Small intestine (tissue), 7 donors: Measurements from ENCODE around the gene SLC6A12. TPM values are rescaled to one million over a fixed set of nuclear protein-coding genes. Genes with fewer than 3 reads are reported as not detected.
A peak's percentile ranks its signal among the peaks of the same experiment; 100 is the strongest.

Experiments used
- DNase-seq, 2 donors: peaks; one replicate each; pipeline versions ENCODE4 v3.0.0 to v3.0.0-alpha.2; 2013
- FAIRE-seq: peaks from 2 replicates; lab custom pipeline; 2012; peaks lifted over from hg19 to GRCh38; lab: Jason Lieb, UNC
- H3K27ac ChIP-seq, 3 donors: one replicate each; pipeline ENCODE4 v1.5.1; 2013; ENCODE audit warnings: low read length in 2 of 3, mild to moderate bottlenecking in 2 of 3, control low read depth in 1 of 3, inconsistent platforms in 1 of 3, low read depth in 1 of 3, moderate library complexity in 1 of 3
- H3K27me3 ChIP-seq, 3 donors: one replicate each; pipeline ENCODE4 v1.6.1; 2013; ENCODE audit warnings: low read length in 3 of 3, inconsistent platforms in 1 of 3; ENCODE audit not compliant: control insufficient read depth in 3 of 3, insufficient read depth in 3 of 3
- H3K36me3 ChIP-seq, 3 donors: one replicate each; pipeline ENCODE4 v1.6.1; 2013; ENCODE audit warnings: low read length in 3 of 3, inconsistent platforms in 1 of 3, low read depth in 1 of 3, mild to moderate bottlenecking in 1 of 3, moderate library complexity in 1 of 3; ENCODE audit not compliant: control insufficient read depth in 3 of 3, insufficient read depth in 2 of 3
- H3K4me1 ChIP-seq, 3 donors: one replicate each; pipeline ENCODE4 v1.6.1; 2013; ENCODE audit warnings: low read length in 2 of 3, inconsistent platforms in 1 of 3, low read depth in 1 of 3, mild to moderate bottlenecking in 1 of 3, moderate library complexity in 1 of 3; ENCODE audit not compliant: control insufficient read depth in 3 of 3, insufficient read depth in 2 of 3
- H3K4me3 ChIP-seq, 3 donors: one replicate each; pipeline ENCODE4 v1.5.1; 2013; ENCODE audit warnings: low read length in 3 of 3, control low read depth in 1 of 3, inconsistent platforms in 1 of 3, low read depth in 1 of 3, mild to moderate bottlenecking in 1 of 3, moderate library complexity in 1 of 3
- H3K9me3 ChIP-seq, 2 donors: one replicate each; pipeline ENCODE4 v1.6.1; 2013; ENCODE audit warnings: low read depth in 1 of 2, low read length in 1 of 2; ENCODE audit not compliant: control insufficient read depth in 2 of 2, insufficient read depth in 1 of 2
- WGBS, 3 donors: extraction: QIAGEN DNeasy Blood & Tissue Kit; methylation state at CpG; one replicate each; pipeline ENCODE4 v1.1.7; 2013; 5-methylcytosine and 5-hydroxymethylcytosine counted together
- polyA plus RNA-seq, 4 donors: library from polyadenylated mRNA; stranded (reverse) in 3 of 4; unstranded in 1 of 4; fragments of 200-250 nt in 3 of 4; fragments of 120-200 nt in 1 of 4; gene quantifications; one replicate each; pipeline versions ENCODE4 v1.2.1 to v1.2.3, GENCODE V29; 2013
- donor health status: healthy with polysubstance abuse.
- donor health status: control.
- donor health status: control.
- donor health status: Bipolar disorder and iron deficiency.
- donor health status: healthy.

Gene SLC6A12
- polyA plus RNA-seq, 4 donors: 0.06 to 9.4 (median 1.7) TPM

DNA sequence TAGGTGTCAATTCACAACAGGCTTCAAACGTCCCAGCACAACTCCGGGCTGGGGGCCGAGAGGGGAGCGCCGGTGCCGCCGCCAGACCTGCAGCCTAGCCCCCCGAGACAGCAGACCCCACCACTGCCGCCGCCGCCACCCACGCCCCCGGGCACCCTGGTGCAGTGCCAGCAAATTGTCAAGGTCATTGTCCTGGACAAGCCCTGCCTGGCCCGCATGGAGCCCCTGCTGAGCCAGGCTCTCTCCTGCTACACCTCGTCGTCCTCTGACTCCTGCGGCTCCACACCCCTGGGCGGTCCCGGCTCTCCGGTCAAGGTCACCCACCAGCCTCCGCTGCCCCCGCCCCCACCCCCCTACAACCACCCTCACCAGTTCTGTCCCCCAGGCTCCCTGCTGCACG, 39.4 kb downstream of the SLC6A12 start:
- H3K9me3 ChIP-seq: no peaks in the 10 kb centered on the region
- DNase-seq (no peak), FAIRE-seq (no peak)
- no peak overlapping the region for H3K4me3 ChIP-seq
- no peaks in the 10 kb centered on the region for H3K36me3 ChIP-seq
- no peaks in the 10 kb centered on the region for H3K27me3 ChIP-seq
- WGBS, 3 donors: 53 to 76% (median 66%) methylated on average over 16 to 23 of the region's 23 CpGs
- H3K4me1 ChIP-seq: peaks cover 0 to 33% (median 16%) of the 10 kb centered on the region in 3 donors
- H3K27ac ChIP-seq: no peak overlapping the region

DNA sequence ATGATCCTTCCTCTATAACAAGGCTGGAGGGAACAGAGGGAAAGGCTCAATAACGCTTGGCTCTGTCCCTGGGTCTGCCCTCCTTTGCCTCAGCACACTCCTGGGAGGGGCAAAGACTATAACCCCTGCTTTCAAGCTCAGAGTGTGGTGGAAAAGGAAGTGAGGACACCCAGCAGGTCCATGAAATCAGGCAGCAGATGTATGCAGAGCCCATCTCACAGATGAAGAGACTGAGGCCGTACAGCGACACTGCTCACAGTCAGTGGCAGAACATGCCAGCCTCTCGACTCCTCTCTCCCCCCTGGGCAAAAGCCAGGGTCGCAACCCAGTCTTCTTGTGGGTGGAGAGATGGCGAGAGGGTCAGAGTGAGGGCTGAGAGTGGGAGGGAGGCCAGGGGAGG, 39.8 kb downstream of the SLC6A12 start:
- H3K9me3 ChIP-seq: no peaks in the 10 kb centered on the region
- FAIRE-seq: no peak
- H3K27ac ChIP-seq: no peak overlapping the region
- no peaks in the 10 kb centered on the region for H3K36me3 ChIP-seq
- no peaks in the 10 kb centered on the region for H3K27me3 ChIP-seq
- H3K4me1 ChIP-seq: peaks cover 0 to 38% (median 16%) of the 10 kb centered on the region in 3 donors
- no peak for DNase-seq
- 69 to 87% (median 86%) methylated on average over 6 of the region's 6 CpGs for WGBS, 3 donors
- H3K4me3 ChIP-seq: no peak overlapping the region

DNA sequence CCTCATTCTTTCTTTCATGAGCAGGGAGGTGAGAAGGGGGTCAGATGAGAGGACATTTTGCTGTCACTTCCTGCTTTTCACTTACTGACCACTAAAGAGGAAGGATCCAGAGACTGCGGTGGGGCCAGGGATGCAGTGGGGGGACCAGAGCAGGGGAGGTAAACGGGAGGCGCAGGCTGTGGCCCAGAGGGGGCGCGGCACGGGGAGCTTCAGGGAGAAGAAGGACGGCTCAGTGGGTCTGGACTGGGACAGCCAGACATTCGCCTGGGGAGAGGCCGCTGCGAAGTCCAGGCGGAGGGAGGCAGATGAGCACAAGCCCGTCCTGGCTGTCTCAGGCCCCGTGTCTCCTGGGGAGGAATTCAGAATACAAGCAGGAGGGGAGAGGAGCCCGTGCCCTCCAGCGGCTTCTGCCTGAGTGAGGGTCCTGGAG, 41.2 kb downstream of the SLC6A12 start:
- DNase-seq (no peak), FAIRE-seq (no peak)
- no peaks in the 10 kb centered on the region for H3K9me3 ChIP-seq
- no peaks in the 10 kb centered on the region for H3K36me3 ChIP-seq
- H3K4me1 ChIP-seq: peaks cover 0 to 51% (median 19%) of the 10 kb centered on the region in 3 donors
- H3K27me3 ChIP-seq: no peaks in the 10 kb centered on the region
- no peak overlapping the region for H3K27ac ChIP-seq
- no peak overlapping the region for H3K4me3 ChIP-seq
- WGBS, 3 donors: 75 to 85% (median 76%) methylated on average over 15 of the region's 15 CpGs

DNA sequence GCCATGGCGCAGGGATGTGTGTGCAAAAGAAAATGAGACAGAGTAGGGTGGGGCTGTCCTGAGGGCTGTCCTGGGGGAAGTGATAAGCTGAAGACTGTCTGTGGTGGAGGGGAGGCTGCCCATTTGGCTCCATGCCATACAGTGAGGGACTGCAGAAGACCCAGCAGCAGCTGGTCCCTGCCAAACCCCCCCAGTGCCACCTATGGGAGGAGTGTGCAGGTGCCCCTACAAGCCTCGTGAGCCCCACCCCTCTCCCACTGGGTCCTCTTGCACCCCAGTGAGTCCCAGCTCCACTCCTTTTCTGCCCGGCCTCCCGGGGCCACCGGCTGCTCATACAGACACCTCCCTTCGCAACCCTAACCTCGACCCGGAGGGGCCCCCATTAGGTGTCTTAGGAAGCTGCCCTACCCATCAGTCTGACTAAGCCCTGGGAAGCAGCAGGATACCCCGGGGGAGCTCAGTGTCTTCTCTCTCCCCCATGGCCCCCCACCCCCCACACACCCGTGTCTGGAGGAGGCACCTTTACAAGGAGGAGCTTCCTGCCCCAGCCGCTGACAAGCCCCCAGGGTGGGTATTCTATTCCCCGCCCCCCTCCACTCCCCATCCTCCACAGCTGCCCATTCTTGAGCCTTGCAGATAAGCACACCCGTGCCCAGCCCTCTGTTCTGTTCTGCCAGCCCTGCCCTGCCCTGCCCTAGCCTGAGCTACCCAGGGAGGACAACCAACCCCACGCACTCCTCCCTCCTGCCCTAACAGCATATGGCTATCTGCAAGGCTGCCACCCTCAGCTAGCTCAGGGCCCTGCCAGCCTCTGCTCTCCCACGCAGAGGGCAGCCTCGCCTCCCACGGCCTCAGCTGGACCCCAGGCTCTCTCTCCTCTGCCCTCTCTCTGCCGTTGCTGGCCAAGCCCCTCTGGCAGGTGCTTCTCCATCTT, 41.9 kb downstream of the SLC6A12 start:
- FAIRE-seq: no peak
- H3K36me3 ChIP-seq: no peaks in the 10 kb centered on the region
- 10 to 48% (median 28%) methylated on average over 15 to 18 of the region's 18 CpGs for WGBS, 3 donors
- no peaks in the 10 kb centered on the region for H3K9me3 ChIP-seq
- peaks cover 0 to 55% (median 19%) of the 10 kb centered on the region in 3 donors for H3K4me1 ChIP-seq
- peak in 1 of 2 donors; percentile 93 for DNase-seq
- no peaks in the 10 kb centered on the region for H3K27me3 ChIP-seq
- no peak overlapping the region for H3K27ac ChIP-seq
- H3K4me3 ChIP-seq: no peak overlapping the region

DNA sequence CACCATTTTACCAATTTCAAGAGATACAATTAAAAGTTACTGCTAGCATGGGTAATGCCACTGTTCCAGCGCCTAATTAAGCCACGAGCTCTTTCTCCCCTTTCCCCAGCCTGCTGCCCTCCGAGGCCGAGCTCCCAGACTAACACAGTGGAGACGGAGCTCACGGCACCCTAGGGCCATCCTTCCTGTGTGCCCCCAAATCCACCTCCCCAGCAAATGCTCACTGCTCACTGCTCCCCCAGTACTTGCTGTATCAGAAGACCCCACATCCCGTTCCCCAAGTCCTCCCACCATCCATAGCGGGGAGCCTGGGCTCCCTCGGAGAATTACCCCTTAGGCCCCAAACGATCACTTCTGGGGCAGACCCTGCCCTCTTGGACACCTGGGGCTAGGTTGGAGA, 42.7 kb downstream of the SLC6A12 start:
- Histone ChIP-seq H3K27ac (no peak overlapping the region), H3K36me3 (no peaks in the 10 kb centered on the region), H3K9me3 (no peaks in the 10 kb centered on the region), H3K4me3 (no peak overlapping the region), H3K4me1 (peaks cover 0 to 56% (median 16%) of the 10 kb centered on the region in 3 donors), H3K27me3 (no peaks in the 10 kb centered on the region)
- FAIRE-seq (no peak), DNase-seq (no peak)
- WGBS, 3 donors: 84 to 90% (median 86%) methylated on average over 10 of the region's 10 CpGs

DNA sequence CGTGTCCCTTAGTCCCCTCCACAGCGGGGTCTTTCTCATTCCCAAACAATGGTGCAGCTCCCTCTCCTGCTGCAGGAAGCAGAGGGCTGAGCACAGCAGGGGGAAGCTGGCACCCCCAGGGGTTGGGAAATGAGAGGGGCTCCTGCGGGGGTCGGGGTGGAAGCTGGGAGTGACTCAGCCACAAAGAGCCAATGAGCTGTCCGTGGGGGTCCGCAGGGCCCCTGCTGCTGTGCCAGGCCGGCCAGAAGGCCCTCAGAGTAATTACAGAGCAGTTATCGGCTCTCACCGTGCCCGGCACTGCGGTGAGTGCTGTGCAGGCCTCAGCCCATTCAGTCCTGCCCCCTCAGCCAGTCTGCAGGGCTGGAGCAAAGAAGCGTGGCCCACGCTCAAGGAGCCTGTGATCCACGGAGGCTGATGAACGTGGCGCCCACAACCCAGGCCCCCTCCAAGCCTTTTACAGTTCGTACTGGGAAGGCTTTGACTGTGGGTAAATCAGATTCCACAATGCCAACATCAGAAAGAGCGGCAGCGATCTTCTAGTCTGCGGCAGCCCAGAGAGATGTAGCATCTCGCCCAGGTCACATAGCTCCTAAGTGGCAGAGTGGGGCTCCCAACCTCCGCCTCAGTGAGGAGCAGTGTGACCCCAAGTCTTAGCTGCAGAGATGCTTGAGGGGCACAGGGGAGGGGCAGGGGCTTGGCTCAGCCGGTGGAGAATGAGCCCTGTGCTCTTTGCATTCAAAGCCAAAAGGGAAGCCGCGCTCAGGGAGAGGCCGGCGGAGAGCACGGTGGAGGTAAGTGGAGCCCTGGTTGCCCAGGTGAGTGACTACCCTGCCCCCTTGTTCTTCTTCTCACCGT, 43.4 kb downstream of the SLC6A12 start:
- Histone ChIP-seq H3K27me3 (no peaks in the 10 kb centered on the region), H3K4me1 (peaks cover 0 to 56% (median 10%) of the 10 kb centered on the region in 3 donors), H3K4me3 (no peak overlapping the region), H3K9me3 (no peaks in the 10 kb centered on the region), H3K36me3 (no peaks in the 10 kb centered on the region), H3K27ac (no peak overlapping the region)
- WGBS, 3 donors: 84 to 94% (median 88%) methylated on average over 25 to 29 of the region's 29 CpGs
- DNase-seq: no peak
- no peak for FAIRE-seq

DNA sequence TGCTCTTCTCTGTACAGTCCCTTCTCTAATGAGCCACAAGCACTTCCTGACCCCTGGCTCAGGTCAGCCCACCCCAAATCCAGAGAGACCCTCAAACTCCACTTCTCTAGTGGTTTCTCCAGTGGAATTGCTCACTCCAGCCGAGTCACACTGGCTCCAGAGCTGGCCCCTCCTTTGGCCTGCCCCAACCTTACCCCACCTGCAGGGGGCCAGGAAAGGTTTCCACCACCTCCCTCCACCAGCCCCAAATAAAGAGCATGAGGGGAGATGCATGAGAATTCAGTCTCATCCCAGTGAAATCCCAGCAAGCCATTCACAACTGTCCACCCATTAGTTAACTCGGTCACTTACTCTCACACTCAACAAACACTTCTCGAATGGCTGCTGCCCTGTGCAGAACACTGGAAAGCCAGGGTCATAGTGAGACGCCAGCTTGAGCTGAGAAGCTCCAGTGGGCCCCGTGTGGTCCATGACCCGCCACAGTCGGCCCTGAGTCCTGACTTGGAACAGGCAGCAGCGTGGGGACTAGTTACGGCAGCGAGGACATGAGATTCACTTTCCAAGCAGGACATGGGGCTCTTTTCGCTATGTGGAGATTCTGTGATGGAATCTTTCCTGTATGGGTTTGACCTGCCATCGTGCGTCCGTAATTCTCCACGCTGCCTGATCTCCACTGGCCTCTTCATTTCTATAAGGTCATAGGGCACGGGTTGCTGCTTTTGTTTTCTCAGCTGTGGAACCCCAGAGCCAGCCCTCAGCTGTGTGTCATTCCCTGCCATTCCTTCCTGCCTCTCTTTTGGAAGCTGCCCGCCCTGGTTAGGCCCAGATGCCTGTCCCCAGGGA, 44.2 kb downstream of the SLC6A12 start:
- Histone ChIP-seq H3K27ac (no peak overlapping the region), H3K4me1 (peaks cover 0 to 60% (median 8%) of the 10 kb centered on the region in 3 donors), H3K4me3 (no peak overlapping the region), H3K36me3 (no peaks in the 10 kb centered on the region), H3K27me3 (no peaks in the 10 kb centered on the region), H3K9me3 (no peaks in the 10 kb centered on the region)
- DNase-seq (no peak), FAIRE-seq (no peak)
- WGBS, 3 donors: 86 to 88% (median 86%) methylated on average over 17 of the region's 17 CpGs
